H1 (cell line): ENCODE results near the gene SLC10A6. TPM values are rescaled to one million over a fixed set of nuclear protein-coding genes. Genes with fewer than 3 reads are reported as not detected.

ENCODE experiments used
- CTCF ChIA-PET: fragments of 300-600 bp; sonication (Branson Sonifier 250); formaldehyde crosslinking; loops from one replicate; lab custom pipeline; 2021; ENCODE audit not compliant: partially characterized antibody; lab: Charles Lee
- POLR2A ChIA-PET: fragments of 300-600 bp; sonication (Branson Sonifier 250); formaldehyde crosslinking; loops from one replicate; lab custom pipeline; 2021; ENCODE audit warnings: inconsistent platforms; ENCODE audit not compliant: partially characterized antibody; lab: Charles Lee
- DNase-seq, 2 experiments: peaks; one replicate each; pipeline versions ENCODE4 v3.0.0 to v3.0.0-alpha.2; 2010 to 2022; ENCODE audit warnings: low spot score in 2 of 2, low read depth in 1 of 2, mixed read lengths in 1 of 2
- FAIRE-seq: peaks from 2 replicates; lab custom pipeline; 2011; peaks lifted over from hg19 to GRCh38; lab: Jason Lieb, UNC
- H2AFZ ChIP-seq: 2 replicates; pipeline ENCODE4 v1.8.1; 2012; ENCODE audit warnings: low read length, inconsistent platforms
- H2AK5ac ChIP-seq: 2 replicates; pipeline ENCODE4 v1.6.1; 2013; ENCODE audit warnings: low read depth, low read length
- H2BK120ac ChIP-seq: replicated peaks from 2 replicates; pipeline ENCODE3; 2013; ENCODE audit warnings: low read depth, low read length, inconsistent platforms
- H2BK12ac ChIP-seq: 2 replicates; pipeline ENCODE4 v1.6.1; 2013; ENCODE audit warnings: low read depth, low read length
- H2BK15ac ChIP-seq: 2 replicates; pipeline ENCODE4 v1.6.1; 2013; ENCODE audit warnings: low read length
- H2BK20ac ChIP-seq: 2 replicates; pipeline ENCODE4 v1.6.1; 2013; ENCODE audit warnings: low read length
- H2BK5ac ChIP-seq: 2 replicates; pipeline ENCODE4 v1.6.1; 2013; ENCODE audit warnings: low read depth, low read length
- H3K14ac ChIP-seq: 2 replicates; pipeline ENCODE4 v1.6.1; 2013; ENCODE audit warnings: inconsistent platforms; ENCODE audit not compliant: insufficient read length
- H3K18ac ChIP-seq: 2 replicates; pipeline ENCODE4 v1.6.1; 2013; ENCODE audit warnings: low read length; ENCODE audit errors: extremely low read depth
- H3K23ac ChIP-seq: 2 replicates; pipeline ENCODE4 v1.6.1; 2013; ENCODE audit warnings: inconsistent platforms; ENCODE audit not compliant: insufficient read length
- H3K23me2 ChIP-seq: 2 replicates; pipeline ENCODE4 v1.6.1; 2013; ENCODE audit warnings: low read depth, low read length
- H3K27ac ChIP-seq: 2 replicates; pipeline ENCODE4 v1.6.1; 2011; ENCODE audit warnings: low read depth, low read length, inconsistent platforms
- H3K27me3 ChIP-seq, 4 experiments: replicated peaks in 1 of 4; 1 replicate in 1 of 4; 2 replicates in 3 of 4; pipeline versions ENCODE4 v1.6.1 to v1.8.1; 2011 to 2013; ENCODE audit warnings: low read length in 3 of 4, mild to moderate bottlenecking in 3 of 4, inconsistent platforms in 2 of 4, mixed read lengths in 2 of 4, moderate library complexity in 1 of 4; ENCODE audit not compliant: control insufficient read depth in 3 of 4, insufficient read depth in 3 of 4; ENCODE audit errors: extremely low read depth in 1 of 4
- H3K36me3 ChIP-seq, 4 experiments: 2 replicates each; pipeline versions ENCODE4 v1.6.1 to v1.8.1; 2011 to 2013; ENCODE audit warnings: mild to moderate bottlenecking in 4 of 4, low read length in 3 of 4, moderate library complexity in 2 of 4, control low read depth in 1 of 4, inconsistent platforms in 1 of 4; ENCODE audit not compliant: insufficient read depth in 4 of 4, control insufficient read depth in 2 of 4
- H3K4ac ChIP-seq: replicated peaks from 2 replicates; pipeline ENCODE3; 2013; ENCODE audit warnings: low read length, low read depth, mixed read lengths, inconsistent platforms; ENCODE audit not compliant: insufficient read length
- H3K4me1 ChIP-seq, 4 experiments: replicated peaks in 1 of 4; 1 replicate in 1 of 4; 2 replicates in 3 of 4; pipeline versions ENCODE4 v1.6.1 to v1.8.1; 2011 to 2013; ENCODE audit warnings: low read length in 3 of 4, inconsistent platforms in 2 of 4, mixed read lengths in 1 of 4; ENCODE audit not compliant: insufficient read depth in 4 of 4, control insufficient read depth in 3 of 4
- H3K4me2 ChIP-seq, 2 experiments: 2 replicates each; pipeline versions ENCODE4 v1.6.1 to v1.8.1; 2011 to 2013; ENCODE audit warnings: low read depth in 2 of 2, low read length in 2 of 2, control low read depth in 1 of 2, inconsistent platforms in 1 of 2, mild to moderate bottlenecking in 1 of 2; ENCODE audit not compliant: insufficient read depth in 1 of 2
- H3K4me3 ChIP-seq, 4 experiments: fragments of 200-600, 300-600 bp in 1 of 4; sonication (generic), shearing (Covaris generic), sonication (Bioruptor Twin) in 1 of 4; 2 replicates each; pipeline versions ENCODE4 v1.5.1 to v1.8.1; 2011 to 2016; ENCODE audit warnings: low read length in 4 of 4, low read depth in 3 of 4, control low read depth in 2 of 4, inconsistent platforms in 2 of 4, mild to moderate bottlenecking in 2 of 4, mixed read lengths in 1 of 4, moderate library complexity in 1 of 4; ENCODE audit not compliant: insufficient read depth in 2 of 4; ENCODE audit errors: extremely low read depth in 1 of 4
- H3K56ac ChIP-seq: replicated peaks from 2 replicates; pipeline ENCODE3; 2013; ENCODE audit warnings: low read depth, mild to moderate bottlenecking, mixed read lengths, low read length, inconsistent platforms; ENCODE audit not compliant: insufficient read length
- H3K79me1 ChIP-seq: 2 replicates; pipeline ENCODE4 v1.6.1; 2013; ENCODE audit warnings: low read depth, low read length, control low read depth
- H3K79me2 ChIP-seq, 2 experiments: 2 replicates each; pipeline versions ENCODE4 v1.6.1 to v1.8.1; 2012 to 2013; ENCODE audit warnings: low read length in 2 of 2, mild to moderate bottlenecking in 2 of 2, inconsistent platforms in 1 of 2; ENCODE audit not compliant: insufficient read depth in 2 of 2, control insufficient read depth in 1 of 2
- H3K9ac ChIP-seq, 4 experiments: replicated peaks in 1 of 4; 1 replicate in 1 of 4; 2 replicates in 3 of 4; pipeline versions ENCODE4 v1.6.1 to v1.8.1; 2011 to 2013; ENCODE audit warnings: low read depth in 3 of 4, low read length in 3 of 4, control low read depth in 2 of 4, mild to moderate bottlenecking in 2 of 4, moderate library complexity in 2 of 4, inconsistent platforms in 1 of 4; ENCODE audit errors: extremely low read depth in 1 of 4
- H3K9me3 ChIP-seq, 2 experiments: 2 replicates each; pipeline versions ENCODE4 v1.6.1 to v1.8.1; 2012 to 2013; ENCODE audit warnings: mild to moderate bottlenecking in 2 of 2, moderate library complexity in 2 of 2, control low read depth in 1 of 2, inconsistent platforms in 1 of 2, low read depth in 1 of 2, low read length in 1 of 2, mixed read lengths in 1 of 2; ENCODE audit not compliant: insufficient read depth in 2 of 2
- H4K20me1 ChIP-seq, 2 experiments: replicated peaks in 1 of 2; 2 replicates each; pipeline versions ENCODE3 to v1.8.1; 2011 to 2013; ENCODE audit warnings: inconsistent platforms in 2 of 2, low read length in 2 of 2, mild to moderate bottlenecking in 1 of 2; ENCODE audit not compliant: insufficient read depth in 2 of 2, control insufficient read depth in 1 of 2
- H4K5ac ChIP-seq: 2 replicates; pipeline ENCODE4 v1.6.1; 2013; ENCODE audit warnings: low read length, low read depth, mixed read lengths, inconsistent platforms; ENCODE audit not compliant: insufficient read length
- H4K8ac ChIP-seq: 2 replicates; pipeline ENCODE4 v1.8.0; 2013; ENCODE audit warnings: mild to moderate bottlenecking, moderate library complexity, low read length, inconsistent platforms; ENCODE audit not compliant: insufficient read depth; ENCODE audit errors: extremely low read depth
- H4K91ac ChIP-seq: replicated peaks from 2 replicates; pipeline ENCODE3; 2013; ENCODE audit warnings: low read length, mixed read lengths, inconsistent platforms; ENCODE audit not compliant: insufficient read length
- BCL11A ChIP-seq, 2 experiments: IDR thresholded peaks; one replicate each; pipeline ENCODE4 v1.6.1; 2011; ENCODE audit warnings: low read depth in 2 of 2, low read length in 2 of 2, mild to moderate bottlenecking in 2 of 2
- CEBPB ChIP-seq: IDR thresholded peaks from 2 replicates; pipeline ENCODE4 v1.6.1; 2012; ENCODE audit warnings: low read depth, low read length
- CREB1 ChIP-seq: IDR thresholded peaks from 2 replicates; pipeline ENCODE4 v1.6.1; 2012; ENCODE audit warnings: inconsistent platforms
- FOSL1 ChIP-seq: IDR thresholded peaks from 2 replicates; pipeline ENCODE4 v1.6.1; 2011; ENCODE audit warnings: mild to moderate bottlenecking, low read depth, low read length, moderate library complexity; ENCODE audit not compliant: insufficient read depth
- MAFK ChIP-seq: IDR thresholded peaks from 2 replicates; pipeline ENCODE4 v1.6.1; 2012; ENCODE audit warnings: low read depth, mild to moderate bottlenecking, improper control_type of control experiment, low read length
- WGBS, 2 experiments: shearing (Covaris generic) in 1 of 2; methylation state at CpG; one replicate each; pipeline versions ENCODE4 v1.1.6 to v1.1.7; 2013 to 2015; ENCODE audit warnings: low lambda C conversion rate in 2 of 2, mixed read lengths in 2 of 2, inconsistent platforms in 1 of 2, low coverage in 1 of 2, missing lambda C conversion rate in 1 of 2; ENCODE audit not compliant: insufficient replicate concordance in 2 of 2, insufficient coverage in 1 of 2, insufficient read length in 1 of 2; ENCODE audit errors: extremely low coverage in 1 of 2, missing lambda C conversion rate in 1 of 2; 5-methylcytosine and 5-hydroxymethylcytosine counted together
- polyA plus RNA-seq, 7 experiments: library from polyadenylated mRNA; depleted of rRNA in 3 of 7; stranded (reverse) in 5 of 7; unstranded in 2 of 7; fragments of >200 nt in 5 of 7; fragments of 200-250 nt in 2 of 7; gene quantifications; 1 replicate in 5 of 7; 2 replicates in 1 of 7; 4 replicates in 1 of 7; pipeline versions ENCODE4 v1.2.1 to v1.2.3, GENCODE V29; 2011 to 2013; ENCODE audit warnings: missing spikeins in 2 of 7, mixed read lengths in 2 of 7
- total RNA-seq: library from RNA; stranded (reverse); fragmentation: NEBNext Ultra II Directional; extraction: Animal tissue kit (Norgen Biotek cat#: 25700); gene quantifications from 2 replicates; pipeline ENCODE4 v1.2.1, GENCODE V29; 2021

Gene SLC10A6
- total and polyA plus RNA-seq, 2 of the 8 experiments (the other 6 are each of a cell fraction or from before 2014, with no cell fraction given), result not detected

GRCh38 chr4:86809809-86810208 is 39.4 kb downstream of the SLC10A6 start:
- no peaks in the 10 kb centered on the region for H3K79me1 ChIP-seq
- ChIA-PET POLR2A (no interaction called here), CTCF (no interaction called here)
- H2BK5ac ChIP-seq, result no peak overlapping the region
- no peak overlapping the region for H3K4ac ChIP-seq
- no peak overlapping the region for H2AFZ ChIP-seq
- no peak overlapping the region; a peak in 1 of 7 replicates for H3K9ac ChIP-seq
- H3K18ac ChIP-seq, result no peak overlapping the region
- no peak overlapping the region for H2BK12ac ChIP-seq
- no peaks in the 10 kb centered on the region for H3K79me2 ChIP-seq
- 91% methylated on average over 3 of the region's 3 CpGs; no CpG with 5 or more reads in 1 of the 2 experiments for WGBS, 2 experiments
- H4K20me1 ChIP-seq, result no peaks in the 10 kb centered on the region
- peaks cover 0 to 58% (median 18%) of the 10 kb centered on the region in 4 experiments; a peak in 6 of 8 replicates for H3K36me3 ChIP-seq
- H3K27me3 ChIP-seq, result no peaks in the 10 kb centered on the region
- no peaks in the 10 kb centered on the region for H3K9me3 ChIP-seq
- no peaks in the 10 kb centered on the region for H3K23me2 ChIP-seq
- no peak overlapping the region for H3K56ac ChIP-seq
- no peak overlapping the region for H3K23ac ChIP-seq
- H2BK15ac ChIP-seq, result no peak overlapping the region
- H2BK120ac ChIP-seq, result no peak overlapping the region
- H4K91ac ChIP-seq, result no peak overlapping the region
- H4K5ac ChIP-seq, result no peak overlapping the region
- TF ChIP-seq CREB1, result no peak
- no peak for TF ChIP-seq FOSL1
- no peak for TF ChIP-seq MAFK
- TF ChIP-seq BCL11A (IDR thresholded peaks at IDR 0.05; ENCODE audit: low read depth in 2 of 2, low read length in 2 of 2), result no peak
- no peak for TF ChIP-seq CEBPB
- H3K14ac ChIP-seq, result no peak overlapping the region
- no peaks in the 10 kb centered on the region for H3K4me1 ChIP-seq
- H2AK5ac ChIP-seq, result no peak overlapping the region
- DNase-seq (no peak), FAIRE-seq (no peak)
- no peak overlapping the region for H2BK20ac ChIP-seq
- H3K4me3 ChIP-seq, result no peak overlapping the region
- H4K8ac ChIP-seq, result no peak overlapping the region
- H3K4me2 ChIP-seq, result no peak overlapping the region
- no peak overlapping the region for H3K27ac ChIP-seq
